Measurements from ENCODE around the gene DLEU7. TPM values are rescaled to one million over a fixed set of nuclear protein-coding genes. Genes with fewer than 3 reads are reported as not detected.

DLEU7 gene
- total RNA-seq, 1 experiment from 2014 or later: not detected

DNA sequence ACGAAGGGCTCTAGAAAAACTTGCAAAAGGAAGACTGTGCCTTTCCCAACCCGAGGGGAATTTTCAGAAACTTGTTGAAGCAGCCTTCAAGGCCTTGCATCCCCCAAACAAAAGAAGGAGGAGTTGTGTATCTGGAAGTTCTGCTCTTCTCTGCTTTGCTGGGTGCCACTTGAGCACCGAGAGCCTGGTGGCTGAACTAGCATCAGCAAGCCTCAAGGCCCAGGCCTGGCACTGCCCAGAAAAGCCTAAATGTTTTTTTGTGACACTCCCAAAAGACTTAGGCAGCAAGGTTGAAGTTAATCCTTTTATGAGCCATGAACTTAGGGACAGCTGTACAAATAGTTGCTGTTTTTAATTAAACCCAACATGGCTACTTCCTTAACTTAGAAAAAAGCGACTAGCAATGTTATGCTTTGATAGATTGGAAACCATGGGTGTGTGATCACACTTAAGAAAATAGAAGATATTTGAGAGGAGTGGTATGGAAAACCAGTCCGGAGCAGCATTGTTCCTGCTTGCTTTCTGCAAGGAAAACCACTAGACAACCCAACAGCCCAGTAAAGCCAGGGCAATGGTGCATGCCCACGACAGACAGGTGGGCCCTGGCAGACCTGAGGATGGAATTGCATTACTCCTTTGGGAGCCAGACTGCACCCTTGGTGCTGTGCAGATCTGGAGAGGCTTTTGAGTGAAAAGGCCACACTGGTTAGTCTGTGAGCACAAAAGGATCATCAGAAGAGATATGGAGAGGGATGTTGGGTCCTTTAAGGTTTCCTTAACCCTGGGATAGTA, 788 bp upstream of the DLEU7 start:
- Mint-ChIP-seq H3K9me3 (ENCODE audit: low read depth, unreplicated experiment) (peaks cover under 1% of the 10 kb centered on the region), H3K27ac (ENCODE audit: unreplicated experiment) (no peak overlapping the region), H3K27me3 (ENCODE audit: unreplicated experiment) (peaks cover 24% of the 10 kb centered on the region), H3K36me3 (ENCODE audit: insufficient read depth, unreplicated experiment) (no peaks in the 10 kb centered on the region), H3K4me3 (ENCODE audit: low read depth, unreplicated experiment) (no peak overlapping the region), H3K4me1 (ENCODE audit: low read depth, unreplicated experiment) (no peaks in the 10 kb centered on the region)
- CTCF ChIA-PET: no interaction called here
- intact Hi-C loops (cut with micrococcal nuclease; ENCODE audit: unreplicated experiment): no loop called here
- BruUV-seq (replicated peaks): no TSS peak
- TF ChIP-seq, protein P1, sequence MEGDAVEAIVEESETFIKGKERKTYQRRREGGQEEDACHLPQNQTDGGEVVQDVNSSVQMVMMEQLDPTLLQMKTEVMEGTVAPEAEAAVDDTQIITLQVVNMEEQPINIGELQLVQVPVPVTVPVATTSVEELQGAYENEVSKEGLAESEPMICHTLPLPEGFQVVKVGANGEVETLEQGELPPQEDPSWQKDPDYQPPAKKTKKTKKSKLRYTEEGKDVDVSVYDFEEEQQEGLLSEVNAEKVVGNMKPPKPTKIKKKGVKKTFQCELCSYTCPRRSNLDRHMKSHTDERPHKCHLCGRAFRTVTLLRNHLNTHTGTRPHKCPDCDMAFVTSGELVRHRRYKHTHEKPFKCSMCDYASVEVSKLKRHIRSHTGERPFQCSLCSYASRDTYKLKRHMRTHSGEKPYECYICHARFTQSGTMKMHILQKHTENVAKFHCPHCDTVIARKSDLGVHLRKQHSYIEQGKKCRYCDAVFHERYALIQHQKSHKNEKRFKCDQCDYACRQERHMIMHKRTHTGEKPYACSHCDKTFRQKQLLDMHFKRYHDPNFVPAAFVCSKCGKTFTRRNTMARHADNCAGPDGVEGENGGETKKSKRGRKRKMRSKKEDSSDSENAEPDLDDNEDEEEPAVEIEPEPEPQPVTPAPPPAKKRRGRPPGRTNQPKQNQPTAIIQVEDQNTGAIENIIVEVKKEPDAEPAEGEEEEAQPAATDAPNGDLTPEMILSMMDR (IDR thresholded peaks at IDR 0.05; ENCODE audit: unreplicated experiment): no peak
- no peak for DNase-seq

DNA sequence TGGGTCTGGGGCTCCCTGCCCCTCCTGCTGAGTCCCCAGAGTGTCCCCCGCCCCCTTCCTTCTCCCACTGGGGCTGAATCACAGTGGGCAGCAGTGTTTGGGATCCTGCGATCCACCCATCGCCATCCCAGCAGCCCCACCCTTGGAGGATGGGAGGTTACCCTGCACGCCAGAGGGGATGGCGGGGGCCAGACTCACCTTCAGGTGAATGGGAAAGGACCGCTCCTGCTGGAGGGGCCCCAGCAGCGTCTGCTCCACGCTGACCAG, 569 bp downstream of the DLEU7 start:
- BruUV-seq (replicated peaks): no TSS peak
- Mint-ChIP-seq H3K27me3 (ENCODE audit: unreplicated experiment) (peaks cover 21% of the 10 kb centered on the region), H3K36me3 (ENCODE audit: insufficient read depth, unreplicated experiment) (no peaks in the 10 kb centered on the region), H3K27ac (ENCODE audit: unreplicated experiment) (no peak overlapping the region), H3K4me3 (ENCODE audit: low read depth, unreplicated experiment) (no peak overlapping the region), H3K4me1 (ENCODE audit: low read depth, unreplicated experiment) (no peaks in the 10 kb centered on the region), H3K9me3 (ENCODE audit: low read depth, unreplicated experiment) (no peaks in the 10 kb centered on the region)
- intact Hi-C loops (cut with micrococcal nuclease; ENCODE audit: unreplicated experiment): no loop called here
- no peak for DNase-seq
- TF ChIP-seq, protein P1 (IDR thresholded peaks at IDR 0.05; ENCODE audit: unreplicated experiment): no peak
- CTCF ChIA-PET: no interaction called here

DNA sequence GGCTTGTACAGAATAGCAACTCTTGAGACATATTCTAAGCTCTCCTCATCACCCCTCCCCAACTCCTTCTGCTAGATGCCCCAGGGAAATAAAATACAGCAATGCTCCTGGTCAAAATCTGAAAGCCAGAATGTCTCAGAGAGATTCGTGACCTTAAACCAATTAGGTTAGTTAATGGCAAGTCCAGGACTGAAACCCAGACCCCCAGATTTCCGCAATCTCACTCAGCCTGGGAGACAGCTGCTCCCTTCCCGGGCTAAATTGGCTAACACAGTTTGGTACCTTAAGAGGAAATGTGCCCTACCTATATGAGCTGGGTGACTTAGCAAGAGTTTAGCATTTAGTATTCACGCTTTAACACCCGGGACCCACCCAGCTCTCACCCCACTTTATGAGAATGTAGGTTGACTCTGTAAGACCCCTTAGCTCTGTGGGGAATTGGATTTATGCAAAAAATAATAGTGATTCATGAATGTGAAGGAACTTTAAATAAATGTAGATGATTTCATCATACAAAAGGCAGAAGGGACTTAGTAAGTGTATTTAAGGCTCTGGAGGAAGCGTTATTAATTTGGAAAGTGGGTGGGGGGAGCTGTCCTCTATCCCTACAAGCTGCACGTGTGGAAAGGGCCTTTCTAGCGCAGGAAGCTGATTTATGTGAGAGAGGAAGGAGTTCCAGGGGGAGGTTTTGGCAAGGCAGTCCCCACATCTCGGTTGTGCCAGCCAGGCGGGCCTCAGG, 1.1 kb downstream of the DLEU7 start:
- Mint-ChIP-seq H3K4me3 (ENCODE audit: low read depth, unreplicated experiment) (no peak overlapping the region), H3K36me3 (ENCODE audit: insufficient read depth, unreplicated experiment) (no peaks in the 10 kb centered on the region), H3K27me3 (ENCODE audit: unreplicated experiment) (peaks cover 16% of the 10 kb centered on the region), H3K27ac (ENCODE audit: unreplicated experiment) (no peak overlapping the region), H3K4me1 (ENCODE audit: low read depth, unreplicated experiment) (no peaks in the 10 kb centered on the region), H3K9me3 (ENCODE audit: low read depth, unreplicated experiment) (no peaks in the 10 kb centered on the region)
- DNase-seq: no peak
- CTCF ChIA-PET: no interaction called here
- no TSS peak for BruUV-seq (replicated peaks)
- TF ChIP-seq, protein P1 (IDR thresholded peaks at IDR 0.05; ENCODE audit: unreplicated experiment): no peak
- intact Hi-C loops (cut with micrococcal nuclease; ENCODE audit: unreplicated experiment): no loop called here

DNA sequence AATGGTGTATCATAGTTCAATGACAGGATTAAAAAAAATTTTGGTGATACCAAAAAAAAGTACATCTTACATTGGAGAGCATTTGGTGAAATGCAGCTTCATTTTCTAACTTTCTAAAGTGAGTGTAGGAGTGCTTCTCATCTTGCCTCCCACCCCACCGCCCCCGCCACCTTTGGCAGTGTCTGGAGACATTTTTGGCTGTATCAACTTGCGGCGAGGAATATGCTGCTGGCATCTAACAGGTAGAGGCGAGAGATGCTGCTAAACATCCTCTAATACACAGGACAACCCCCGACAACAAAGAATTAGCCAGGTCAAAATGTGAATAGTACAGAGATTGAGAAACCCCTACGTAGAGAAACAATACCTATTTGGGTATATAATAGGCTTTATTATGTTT, 1.7 kb downstream of the DLEU7 start:
- BruUV-seq (replicated peaks): no TSS peak
- H3K27me3 Mint-ChIP-seq (ENCODE audit: unreplicated experiment): peaks cover 10% of the 10 kb centered on the region
- H3K4me1 Mint-ChIP-seq (ENCODE audit: low read depth, unreplicated experiment): no peaks in the 10 kb centered on the region

More for the DNA sequence above, 1.7 kb downstream of the DLEU7 start:
- Mint-ChIP-seq H3K36me3 (ENCODE audit: insufficient read depth, unreplicated experiment) (no peaks in the 10 kb centered on the region), H3K27ac (ENCODE audit: unreplicated experiment) (no peak overlapping the region), H3K9me3 (ENCODE audit: low read depth, unreplicated experiment) (no peaks in the 10 kb centered on the region), H3K4me3 (ENCODE audit: low read depth, unreplicated experiment) (no peak overlapping the region)
- intact Hi-C loops (cut with micrococcal nuclease; ENCODE audit: unreplicated experiment): no loop called here
- TF ChIP-seq, protein P1 (IDR thresholded peaks at IDR 0.05; ENCODE audit: unreplicated experiment): no peak
- no peak for DNase-seq
- CTCF ChIA-PET: no interaction called here

All from Calu3 (cell line).